22Rv1 (cell line): ENCODE data around the gene POLR2L.

Source experiments
- CTCF ChIP-seq: fragments of 450-650 bp; IDR thresholded peaks from 2 replicates; pipeline ENCODE4 v1.5.1; 2017; ENCODE audit warnings: mild to moderate bottlenecking
- ZFX ChIP-seq: fragments of 450-650 bp; IDR thresholded peaks from 2 replicates; pipeline ENCODE4 v1.6.1; 2017; ENCODE audit warnings: antibody characterized with exemption, borderline replicate concordance

- no peak for TF ChIP-seq CTCF
- TF ChIP-seq ZFX = no peak
Observed at GRCh38 chr11:847876-848275, 5.5 kb upstream of the POLR2L start.
